ENCODE results near the gene ACP4.

GRCh38 chr19:50796634-50797428 is 6.6 kb downstream of the ACP4 start:
- TF ChIP-seq, protein P1, sequence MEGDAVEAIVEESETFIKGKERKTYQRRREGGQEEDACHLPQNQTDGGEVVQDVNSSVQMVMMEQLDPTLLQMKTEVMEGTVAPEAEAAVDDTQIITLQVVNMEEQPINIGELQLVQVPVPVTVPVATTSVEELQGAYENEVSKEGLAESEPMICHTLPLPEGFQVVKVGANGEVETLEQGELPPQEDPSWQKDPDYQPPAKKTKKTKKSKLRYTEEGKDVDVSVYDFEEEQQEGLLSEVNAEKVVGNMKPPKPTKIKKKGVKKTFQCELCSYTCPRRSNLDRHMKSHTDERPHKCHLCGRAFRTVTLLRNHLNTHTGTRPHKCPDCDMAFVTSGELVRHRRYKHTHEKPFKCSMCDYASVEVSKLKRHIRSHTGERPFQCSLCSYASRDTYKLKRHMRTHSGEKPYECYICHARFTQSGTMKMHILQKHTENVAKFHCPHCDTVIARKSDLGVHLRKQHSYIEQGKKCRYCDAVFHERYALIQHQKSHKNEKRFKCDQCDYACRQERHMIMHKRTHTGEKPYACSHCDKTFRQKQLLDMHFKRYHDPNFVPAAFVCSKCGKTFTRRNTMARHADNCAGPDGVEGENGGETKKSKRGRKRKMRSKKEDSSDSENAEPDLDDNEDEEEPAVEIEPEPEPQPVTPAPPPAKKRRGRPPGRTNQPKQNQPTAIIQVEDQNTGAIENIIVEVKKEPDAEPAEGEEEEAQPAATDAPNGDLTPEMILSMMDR (conservative IDR thresholded peaks at IDR 0.05; ENCODE audit: low read depth in 2 of 2), result no peak
- TF ChIP-seq POLR2AphosphoS5 (IDR thresholded peaks at IDR 0.05; ENCODE audit: low read depth), result no peak; the same call in 1 of the 2 replicates
- TF ChIP-seq ZNF114 (CRISPR knock-in tag; IDR thresholded peaks at IDR 0.05), result no peak

All from GM23338 (cell line).